ENCODE results near the gene MAP2K6.
"Not testable (repeated sequence)": the region's sequence is repeated elsewhere in the genome, so short reads cannot be mapped to it uniquely, and the experiment has no call there.

MAP2K6 gene

GRCh38 chr17:69478916-69479315 lies 64.4 kb downstream of the MAP2K6 start:
- TF ChIP-seq CTCF (conservative IDR thresholded peaks at IDR 0.05; ENCODE audit: low read length) (no peak), EZH2phosphoT487 (IDR thresholded peaks at IDR 0.05; ENCODE audit: borderline replicate concordance) (no peak)
- H3K4me3 ChIP-seq (ENCODE audit: low read length, poor library complexity, severe bottlenecking) = no peak overlapping the region
- no peaks in the 10 kb centered on the region for H3K9me3 ChIP-seq (ENCODE audit: insufficient read depth, low read depth, low read length)
- no peaks in the 10 kb centered on the region for H3F3A ChIP-seq (ENCODE audit: low read depth)
- H3K9ac ChIP-seq (ENCODE audit: low read depth, low read length, poor library complexity, severe bottlenecking) = no peak overlapping the region
- no peaks in the 10 kb centered on the region for H4K20me1 ChIP-seq (ENCODE audit: insufficient read depth, low read length, poor library complexity, severe bottlenecking)
- no peaks in the 10 kb centered on the region for H3K36me3 ChIP-seq (ENCODE audit: insufficient read depth, low read length)
- H3K9me2 ChIP-seq (replicated peaks; ENCODE audit: low read depth, low read length) = no peaks in the 10 kb centered on the region
- 0 out of 2 replicates have a peak, but pooled peaks cover 4% of the 10 kb centered on the region for H3K79me2 ChIP-seq (ENCODE audit: insufficient read depth, low read length)
- H3K4me2 ChIP-seq (ENCODE audit: low read depth, low read length, poor library complexity, severe bottlenecking) = no peak overlapping the region
- no peaks in the 10 kb centered on the region for H3K4me1 ChIP-seq (ENCODE audit: insufficient read depth, low read length, poor library complexity, severe bottlenecking)
- H2AFZ ChIP-seq (ENCODE audit: low read length) = no peak overlapping the region
- H3K27me3 ChIP-seq (ENCODE audit: insufficient read depth, low read length, poor library complexity, severe bottlenecking) = no peaks in the 10 kb centered on the region

- H3K9me3 ChIP-seq (ENCODE audit: insufficient read depth, low read depth, low read length); H3F3A ChIP-seq (ENCODE audit: low read depth); H3K4me2 ChIP-seq (ENCODE audit: low read depth, low read length, poor library complexity, severe bottlenecking); H3K79me2 ChIP-seq (ENCODE audit: insufficient read depth, low read length); H3K4me3 ChIP-seq (ENCODE audit: low read length, poor library complexity, severe bottlenecking); H3K9ac ChIP-seq (ENCODE audit: low read depth, low read length, poor library complexity, severe bottlenecking); H4K20me1 ChIP-seq (ENCODE audit: insufficient read depth, low read length, poor library complexity, severe bottlenecking); H3K9me2 ChIP-seq (replicated peaks; ENCODE audit: low read depth, low read length); H3K36me3 ChIP-seq (ENCODE audit: insufficient read depth, low read length); H3K27me3 ChIP-seq (ENCODE audit: insufficient read depth, low read length, poor library complexity, severe bottlenecking); H2AFZ ChIP-seq (ENCODE audit: low read length); H3K4me1 ChIP-seq (ENCODE audit: insufficient read depth, low read length, poor library complexity, severe bottlenecking): not testable (repeated sequence)
Measured at GRCh38 chr17:69479756-69480155, 65.3 kb downstream of the MAP2K6 start.

GRCh38 chr17:69480245-69480644 lies 65.7 kb downstream of the MAP2K6 start:
- no peak overlapping the region for H2AFZ ChIP-seq (ENCODE audit: low read length)
- no peaks in the 10 kb centered on the region for H3K9me2 ChIP-seq (replicated peaks; ENCODE audit: low read depth, low read length)
- no peak overlapping the region for H3K4me3 ChIP-seq (ENCODE audit: low read length, poor library complexity, severe bottlenecking)
- 0 out of 2 replicates have a peak, but pooled peaks cover 4% of the 10 kb centered on the region for H3K79me2 ChIP-seq (ENCODE audit: insufficient read depth, low read length)
- H3K4me1 ChIP-seq (ENCODE audit: insufficient read depth, low read length, poor library complexity, severe bottlenecking) = no peaks in the 10 kb centered on the region
- no peak overlapping the region for H3K9ac ChIP-seq (ENCODE audit: low read depth, low read length, poor library complexity, severe bottlenecking)
- no peaks in the 10 kb centered on the region for H3K27me3 ChIP-seq (ENCODE audit: insufficient read depth, low read length, poor library complexity, severe bottlenecking)
- no peaks in the 10 kb centered on the region for H3K9me3 ChIP-seq (ENCODE audit: insufficient read depth, low read depth, low read length)
- H3K36me3 ChIP-seq (ENCODE audit: insufficient read depth, low read length) = no peaks in the 10 kb centered on the region
- TF ChIP-seq EZH2phosphoT487 (IDR thresholded peaks at IDR 0.05; ENCODE audit: borderline replicate concordance) (no peak), CTCF (conservative IDR thresholded peaks at IDR 0.05; ENCODE audit: low read length) (no peak)
- H4K20me1 ChIP-seq (ENCODE audit: insufficient read depth, low read length, poor library complexity, severe bottlenecking) = no peaks in the 10 kb centered on the region
- no peak overlapping the region for H3K4me2 ChIP-seq (ENCODE audit: low read depth, low read length, poor library complexity, severe bottlenecking)
- H3F3A ChIP-seq (ENCODE audit: low read depth) = no peaks in the 10 kb centered on the region

- TF ChIP-seq EZH2phosphoT487 (IDR thresholded peaks at IDR 0.05; ENCODE audit: borderline replicate concordance) (no peak), CTCF (conservative IDR thresholded peaks at IDR 0.05; ENCODE audit: low read length) (no peak)
- no peak overlapping the region for H2AFZ ChIP-seq (ENCODE audit: low read length)
- H3K79me2 ChIP-seq (ENCODE audit: insufficient read depth, low read length) = peaks cover 11% of the 10 kb centered on the region; the same call in 1 of the 2 replicates
- H3K9me3 ChIP-seq (ENCODE audit: insufficient read depth, low read depth, low read length) = no peaks in the 10 kb centered on the region
- H3K4me3 ChIP-seq (ENCODE audit: low read length, poor library complexity, severe bottlenecking) = no peak overlapping the region
- H3F3A ChIP-seq (ENCODE audit: low read depth) = no peaks in the 10 kb centered on the region
- H3K9ac ChIP-seq (ENCODE audit: low read depth, low read length, poor library complexity, severe bottlenecking) = no peak overlapping the region
- no peaks in the 10 kb centered on the region for H3K9me2 ChIP-seq (replicated peaks; ENCODE audit: low read depth, low read length)
- no peak overlapping the region for H3K4me2 ChIP-seq (ENCODE audit: low read depth, low read length, poor library complexity, severe bottlenecking)
- H3K27me3 ChIP-seq (ENCODE audit: insufficient read depth, low read length, poor library complexity, severe bottlenecking) = no peaks in the 10 kb centered on the region
- H3K4me1 ChIP-seq (ENCODE audit: insufficient read depth, low read length, poor library complexity, severe bottlenecking) = no peaks in the 10 kb centered on the region
- H4K20me1 ChIP-seq (ENCODE audit: insufficient read depth, low read length, poor library complexity, severe bottlenecking) = no peaks in the 10 kb centered on the region
- H3K36me3 ChIP-seq (ENCODE audit: insufficient read depth, low read length) = no peaks in the 10 kb centered on the region
Measured at GRCh38 chr17:69485251-69485661, 70.8 kb downstream of the MAP2K6 start.
